OCI-LY1 (cell line): ENCODE data around the gene EHF.

Experiments
- H2AFZ ChIP-seq: fragments of 200-600 bp; sonication (generic), shearing (Covaris generic); 2 replicates; pipeline ENCODE4 v1.6.0; 2014; ENCODE audit warnings: antibody characterized with exemption, mild to moderate bottlenecking, low read length
- H3F3A ChIP-seq: fragments of 200-600 bp; sonication (generic), shearing (Covaris generic); 2 replicates; pipeline ENCODE4 v1.6.0; 2014; ENCODE audit warnings: mild to moderate bottlenecking, antibody characterized with exemption, low read length, moderate library complexity; ENCODE audit not compliant: insufficient read depth
- H3K27ac ChIP-seq: fragments of 200-600 bp; sonication (generic); 2 replicates; pipeline ENCODE4 v1.5.1; 2014; ENCODE audit warnings: low read length, mixed run types, mild to moderate bottlenecking, low read depth; ENCODE audit not compliant: poor library complexity, severe bottlenecking
- H3K27me3 ChIP-seq: fragments of 200-600 bp; sonication (generic); 2 replicates; pipeline ENCODE4 v1.6.0; 2014; ENCODE audit warnings: antibody characterized with exemption, mild to moderate bottlenecking, low read length, moderate library complexity; ENCODE audit not compliant: insufficient read depth
- H3K36me3 ChIP-seq: fragments of 200-600 bp; sonication (generic); 2 replicates; pipeline ENCODE4 v1.6.1; 2014; ENCODE audit warnings: mild to moderate bottlenecking, antibody characterized with exemption, low read length, moderate library complexity, mixed read lengths; ENCODE audit not compliant: insufficient read depth
- H3K4me1 ChIP-seq: fragments of 200-600 bp; sonication (generic); 2 replicates; pipeline ENCODE4 v1.5.1; 2014; ENCODE audit warnings: mild to moderate bottlenecking, low read length, moderate library complexity; ENCODE audit not compliant: insufficient read depth, severe bottlenecking
- H3K4me2 ChIP-seq: fragments of 200-600 bp; sonication (generic), shearing (Covaris generic); 2 replicates; pipeline ENCODE4 v1.6.1; 2014; ENCODE audit warnings: low read length
- H3K4me3 ChIP-seq: fragments of 200-600 bp; sonication (generic); 2 replicates; pipeline ENCODE4 v1.5.1; 2014; ENCODE audit warnings: low read length, low read depth, mild to moderate bottlenecking, mixed read lengths; ENCODE audit not compliant: poor library complexity, severe bottlenecking
- H3K79me2 ChIP-seq: fragments of 200-600 bp; shearing (Covaris generic); 2 replicates; pipeline ENCODE4 v1.6.1; 2016; ENCODE audit warnings: mixed run types, low read length, mixed read lengths; ENCODE audit not compliant: insufficient read depth
- H3K9ac ChIP-seq: fragments of 200-600 bp; sonication (generic), shearing (Covaris generic); 2 replicates; pipeline ENCODE4 v1.6.1; 2014; ENCODE audit warnings: mild to moderate bottlenecking, low read length, mixed read lengths
- H3K9me2 ChIP-seq: fragments of 200-600 bp; sonication (generic), shearing (Covaris generic); 2 replicates; pipeline ENCODE4 v1.6.1; 2014; ENCODE audit warnings: low read depth, mild to moderate bottlenecking, low read length, mixed read lengths
- H3K9me3 ChIP-seq: fragments of 200-600 bp; shearing (Covaris generic); 2 replicates; pipeline ENCODE4 v1.6.1; 2014; ENCODE audit warnings: low read length, mixed read lengths
- H4K20me1 ChIP-seq: fragments of 200-600 bp; sonication (generic), shearing (Covaris generic); 2 replicates; pipeline ENCODE4 v1.6.0; 2016; ENCODE audit warnings: mild to moderate bottlenecking, low read length; ENCODE audit not compliant: insufficient read depth
- CTCF ChIP-seq: fragments of 200-600 bp; sonication (generic), shearing (Covaris generic); IDR thresholded peaks from 2 replicates; pipeline ENCODE4 v1.5.1; 2017; ENCODE audit warnings: mild to moderate bottlenecking, antibody characterized with exemption, low read length, moderate library complexity, mixed read lengths
- EZH2 ChIP-seq: fragments of 200-600 bp; sonication (generic), shearing (Covaris generic); IDR thresholded peaks from 2 replicates; pipeline ENCODE4 v1.8.0; 2017; ENCODE audit warnings: borderline replicate concordance, mixed run types, mild to moderate bottlenecking, antibody characterized with exemption, low read length, moderate library complexity, mixed read lengths

EHF gene

GRCh38 chr11:34633640-34633989, 12.7 kb downstream of the EHF start:
- TF ChIP-seq EZH2 (no peak), CTCF (no peak)
- no peaks in the 10 kb centered on the region for H4K20me1 ChIP-seq
- H3F3A ChIP-seq = no peaks in the 10 kb centered on the region
- no peaks in the 10 kb centered on the region for H3K4me1 ChIP-seq
- H3K9me2 ChIP-seq = no peaks in the 10 kb centered on the region
- H3K4me2 ChIP-seq = no peak overlapping the region
- no peaks in the 10 kb centered on the region for H3K27me3 ChIP-seq
- H3K79me2 ChIP-seq = no peaks in the 10 kb centered on the region
- no peak overlapping the region for H3K27ac ChIP-seq
- H2AFZ ChIP-seq = no peak overlapping the region
- H3K9me3 ChIP-seq = no peaks in the 10 kb centered on the region
- no peak overlapping the region for H3K4me3 ChIP-seq
- no peaks in the 10 kb centered on the region for H3K36me3 ChIP-seq
- no peak overlapping the region for H3K9ac ChIP-seq

DNA sequence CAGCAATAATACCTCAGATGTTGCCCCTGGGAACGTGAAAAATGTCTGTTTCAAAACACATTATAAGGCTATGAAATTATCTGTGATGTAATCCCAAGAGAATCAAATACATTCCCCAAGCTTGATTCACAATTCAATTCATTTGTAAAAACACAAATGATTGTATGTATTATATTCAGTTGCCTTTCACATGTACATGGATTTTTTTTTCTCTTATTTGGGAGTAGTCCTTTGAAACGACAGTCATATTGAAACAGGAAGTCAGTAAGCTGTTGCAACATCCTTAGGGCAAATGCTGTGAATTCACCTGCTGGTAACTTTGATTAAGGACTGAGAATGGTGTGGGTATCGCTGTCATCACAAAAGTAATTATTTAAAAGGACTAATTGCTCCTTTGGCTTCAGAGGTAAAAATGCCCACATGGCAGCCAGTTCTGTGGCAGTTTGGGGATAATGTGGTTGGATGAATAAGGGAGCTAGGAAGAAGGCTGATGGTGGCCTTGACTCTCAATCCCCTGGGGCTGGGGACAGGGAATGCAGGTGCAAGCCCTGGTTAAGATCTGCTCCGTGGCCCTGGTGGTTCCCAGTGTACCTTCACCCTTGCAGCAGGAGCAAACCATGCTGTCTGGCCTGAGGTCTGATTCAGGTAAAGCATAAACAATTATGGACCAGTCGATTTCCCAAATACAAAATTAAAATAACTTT, 13.2 kb downstream of the EHF start:
- H3F3A ChIP-seq = no peaks in the 10 kb centered on the region
- H3K9me3 ChIP-seq = no peaks in the 10 kb centered on the region
- no peaks in the 10 kb centered on the region for H3K79me2 ChIP-seq
- H4K20me1 ChIP-seq = no peaks in the 10 kb centered on the region
- H3K9ac ChIP-seq = no peak overlapping the region
- H3K4me1 ChIP-seq = no peaks in the 10 kb centered on the region
- no peak overlapping the region for H3K27ac ChIP-seq
- H2AFZ ChIP-seq = no peak overlapping the region
- no peak overlapping the region for H3K4me3 ChIP-seq
- no peak overlapping the region for H3K4me2 ChIP-seq
- TF ChIP-seq EZH2 (no peak), CTCF (no peak)
- H3K27me3 ChIP-seq = no peaks in the 10 kb centered on the region
- no peaks in the 10 kb centered on the region for H3K9me2 ChIP-seq
- no peaks in the 10 kb centered on the region for H3K36me3 ChIP-seq

GRCh38 chr11:34634694-34635062, 13.8 kb downstream of the EHF start:
- no peaks in the 10 kb centered on the region for H4K20me1 ChIP-seq
- no peak overlapping the region for H3K4me3 ChIP-seq
- no peaks in the 10 kb centered on the region for H3K36me3 ChIP-seq
- H3K9ac ChIP-seq = no peak overlapping the region
- no peaks in the 10 kb centered on the region for H3K4me1 ChIP-seq
- H3K79me2 ChIP-seq = no peaks in the 10 kb centered on the region
- no peaks in the 10 kb centered on the region for H3K27me3 ChIP-seq
- no peak for TF ChIP-seq CTCF
- no peaks in the 10 kb centered on the region for H3F3A ChIP-seq
- H3K27ac ChIP-seq = no peak overlapping the region
- no peak overlapping the region for H3K4me2 ChIP-seq
- H3K9me2 ChIP-seq = no peaks in the 10 kb centered on the region
- H3K9me3 ChIP-seq = no peaks in the 10 kb centered on the region
- H2AFZ ChIP-seq = no peak overlapping the region
